GM03348 (cell line): ENCODE results near the gene DEFB131A.
"Not testable (repeated sequence)": the region's sequence is repeated elsewhere in the genome, so short reads cannot be mapped to it uniquely, and the experiment has no call there.

ENCODE experiments used
- DNase-seq: peaks from one replicate; pipeline ENCODE4 v3.0.0; 2012; ENCODE audit warnings: low spot score

Gene DEFB131A

GRCh38 chr4:9494256-9495035 is 50.2 kb downstream of the DEFB131A start:
- DNase-seq = not testable (repeated sequence)

DNA sequence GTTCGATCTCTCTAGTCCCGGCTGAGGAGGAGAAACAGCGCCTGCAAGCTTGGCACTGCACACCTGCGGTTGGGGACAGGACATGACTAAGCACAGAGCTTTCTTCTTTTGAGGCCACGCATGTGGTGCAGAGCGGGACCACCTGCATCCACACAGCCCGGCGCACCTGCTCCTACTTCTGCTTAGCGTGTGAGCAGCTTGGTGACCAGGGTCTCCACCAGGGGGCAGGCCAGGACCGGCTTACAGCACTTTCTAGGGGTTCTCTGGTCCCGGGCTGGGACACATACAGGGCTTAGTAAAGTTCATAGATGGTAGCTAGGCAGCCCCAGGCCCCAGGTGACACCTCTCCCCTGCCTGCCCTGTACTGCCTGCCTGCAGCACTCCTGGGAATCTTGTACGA is 51.2 kb downstream of the DEFB131A start:
- peak; percentile 21 for DNase-seq

GRCh38 chr4:9497575-9498467 is 53.6 kb downstream of the DEFB131A start:
- not testable (repeated sequence) for DNase-seq

DNA sequence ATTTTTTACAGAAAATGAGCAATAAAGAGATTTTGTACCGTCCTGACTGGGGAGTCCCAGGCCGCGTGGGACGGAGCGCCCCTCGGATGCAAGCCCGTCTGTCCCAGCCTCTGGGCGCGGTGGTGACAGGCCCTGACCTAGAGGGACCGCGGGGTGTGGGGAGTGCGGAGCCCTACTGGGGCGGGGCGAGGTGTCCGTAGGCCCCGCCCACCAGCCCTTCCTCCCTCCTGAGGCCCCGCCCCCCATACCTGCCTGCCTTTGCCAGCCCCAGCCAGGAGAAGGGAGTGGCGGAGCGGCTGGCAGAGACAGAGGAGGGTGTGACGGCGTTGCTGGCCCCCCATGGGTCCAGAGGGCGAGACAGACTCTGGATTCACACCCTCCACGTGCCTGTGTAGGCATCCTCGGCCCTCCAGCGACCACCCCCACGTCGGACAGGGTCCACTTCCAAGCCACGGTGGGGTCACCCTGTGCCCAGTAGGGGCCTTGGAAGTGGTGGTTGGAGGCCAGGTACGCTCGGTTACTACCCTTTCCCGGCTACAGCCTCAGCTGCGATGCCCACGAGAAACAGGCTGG is 54.3 kb downstream of the DEFB131A start:
- DNase-seq = not testable (repeated sequence)

DNA sequence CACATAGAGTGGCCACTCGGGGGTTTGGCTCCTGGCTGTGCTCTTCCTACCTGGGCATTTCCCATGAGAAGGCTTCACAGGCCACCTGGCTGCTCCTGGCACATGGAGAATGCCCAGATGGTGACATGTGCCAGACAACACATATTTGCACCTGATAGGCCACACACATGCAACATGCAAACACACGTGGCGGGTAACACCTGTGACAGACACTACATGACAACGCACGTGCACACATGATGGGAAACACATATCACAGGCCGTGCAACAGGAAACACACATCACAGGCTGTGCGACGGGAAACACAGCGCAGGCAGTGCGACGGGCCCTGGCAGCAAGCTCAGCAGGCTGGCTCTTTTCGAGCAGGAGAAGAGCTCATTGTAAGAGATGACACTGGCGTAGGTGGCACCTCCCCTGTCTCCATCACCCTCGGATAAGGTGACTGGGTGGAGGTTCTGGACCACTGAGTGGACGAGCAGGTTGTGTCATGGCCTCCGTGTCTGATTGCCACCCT is 55.8 kb downstream of the DEFB131A start:
- not testable (repeated sequence) for DNase-seq
